Hepatocyte (in vitro differentiated cells): ENCODE results near the gene TENT5D. TPM values are rescaled to one million over a fixed set of nuclear protein-coding genes. Genes with fewer than 3 reads are reported as not detected.
"Not testable (repeated sequence)": the region's sequence is repeated elsewhere in the genome, so short reads cannot be mapped to it uniquely, and the experiment has no call there.

Source experiments
- DNase-seq: peaks from one replicate; pipeline ENCODE4 v3.0.0-alpha.2; 2016; ENCODE audit warnings: low spot score
- H2AFZ ChIP-seq: fragments of 200-600 bp; sonication (generic); 2 replicates; pipeline ENCODE4 v1.6.0; 2016; ENCODE audit warnings: antibody characterized with exemption, mild to moderate bottlenecking
- H3K27ac ChIP-seq: fragments of 200-600 bp; sonication (generic); 2 replicates; pipeline ENCODE4 v1.5.1; 2016; ENCODE audit warnings: mild to moderate bottlenecking
- H3K27me3 ChIP-seq: fragments of 200-600 bp; sonication (generic); 2 replicates; pipeline ENCODE4 v1.6.1; 2016
- H3K36me3 ChIP-seq: fragments of 200-600 bp; sonication (generic); replicated peaks from 2 replicates; pipeline ENCODE4 v1.5.1; 2016; ENCODE audit warnings: low read depth; ENCODE audit not compliant: insufficient read depth
- H3K4me1 ChIP-seq: fragments of 200-600 bp; sonication (generic); 2 replicates; pipeline ENCODE4 v1.5.1; 2016; ENCODE audit warnings: mild to moderate bottlenecking, moderate library complexity; ENCODE audit not compliant: insufficient read depth
- H3K4me2 ChIP-seq: fragments of 200-600 bp; sonication (generic); 2 replicates; pipeline ENCODE4 v1.6.0; 2016
- H3K4me3 ChIP-seq: fragments of 200-600 bp; sonication (generic); 2 replicates; pipeline ENCODE4 v1.5.1; 2016; ENCODE audit warnings: mild to moderate bottlenecking
- H3K79me2 ChIP-seq: fragments of 200-600 bp; sonication (generic); 2 replicates; pipeline ENCODE4 v1.6.0; 2017; ENCODE audit warnings: mild to moderate bottlenecking
- H3K9me2 ChIP-seq: fragments of 200-600 bp; sonication (generic); replicated peaks from 2 replicates; pipeline ENCODE4 v1.6.0; 2017; ENCODE audit warnings: mild to moderate bottlenecking; ENCODE audit not compliant: insufficient read depth
- H3K9me3 ChIP-seq: fragments of 200-600 bp; sonication (generic); 2 replicates; pipeline ENCODE4 v1.5.1; 2016; ENCODE audit warnings: low read depth, mild to moderate bottlenecking
- H4K20me1 ChIP-seq: fragments of 200-600 bp; sonication (generic); 2 replicates; pipeline ENCODE4 v1.6.0; 2016; ENCODE audit warnings: mild to moderate bottlenecking; ENCODE audit not compliant: insufficient read depth, poor library complexity, severe bottlenecking
- CTCF ChIP-seq: fragments of 200-600 bp; sonication (generic); IDR thresholded peaks from 2 replicates; pipeline ENCODE4 v1.5.1; 2016; ENCODE audit warnings: antibody characterized with exemption, mild to moderate bottlenecking; ENCODE audit not compliant: poor library complexity
- EZH2 ChIP-seq: fragments of 200-600 bp; sonication (generic); IDR thresholded peaks from 2 replicates; pipeline ENCODE4 v1.6.1; 2016; ENCODE audit warnings: antibody characterized with exemption, mild to moderate bottlenecking, borderline replicate concordance
- EZH2phosphoT487 ChIP-seq: fragments of 200-600 bp; sonication (generic); IDR thresholded peaks from one replicate; pipeline ENCODE4 v1.6.1; 2018; ENCODE audit warnings: antibody characterized with exemption, mild to moderate bottlenecking, low read depth, moderate library complexity; ENCODE audit not compliant: unreplicated experiment, severe bottlenecking
- WGBS: methylation state at CpG from one replicate; pipeline ENCODE4 v1.1.6; 2016; ENCODE audit warnings: low lambda C conversion rate; ENCODE audit errors: missing lambda C conversion rate; 5-methylcytosine and 5-hydroxymethylcytosine counted together
- polyA plus RNA-seq: library from polyadenylated mRNA; unstranded; fragments of >200 nt; fragmentation: Nextera tagmentation; extraction: Ambion mirVana; gene quantifications from 2 replicates; pipeline ENCODE4 v1.2.1, GENCODE V29; 2016
- total RNA-seq: library from RNA; depleted of rRNA; stranded (reverse); fragments of >200 nt; gene quantifications from 2 replicates; pipeline ENCODE4 v1.2.3, GENCODE V29; 2014

Gene TENT5D
- total and polyA plus RNA-seq, 2 experiments from 2014 or later, result 0.03 TPM; not detected in 1

- Histone ChIP-seq H3K9me2 (no peaks in the 10 kb centered on the region), H3K27me3 (no peaks in the 10 kb centered on the region), H4K20me1 (no peaks in the 10 kb centered on the region), H2AFZ (no peak overlapping the region), H3K79me2 (no peaks in the 10 kb centered on the region), H3K27ac (no peak overlapping the region), H3K9me3 (peaks cover 3% of the 10 kb centered on the region), H3K4me3 (no peak overlapping the region), H3K4me2 (no peak overlapping the region), H3K4me1 (no peaks in the 10 kb centered on the region), H3K36me3 (no peaks in the 10 kb centered on the region)
- no peak for TF ChIP-seq EZH2
- no peak for TF ChIP-seq EZH2phosphoT487
- TF ChIP-seq CTCF, result no peak
- no peak for DNase-seq
- 71% methylated on average over 3 of the region's 3 CpGs for WGBS
Measured at GRCh38 chrX:80432441-80432840, 12.2 kb downstream of the TENT5D start.

GRCh38 chrX:80432863-80433262 lies 12.6 kb downstream of the TENT5D start:
- H3K9me2 ChIP-seq, result no peaks in the 10 kb centered on the region
- H4K20me1 ChIP-seq, result no peaks in the 10 kb centered on the region
- WGBS, result 56% methylated on average over 1 of the region's 1 CpG
- H3K27ac ChIP-seq, result peak overlapping the region; percentile 9
- no peaks in the 10 kb centered on the region for H3K79me2 ChIP-seq
- peak; percentile 13 for DNase-seq
- no peaks in the 10 kb centered on the region for H3K36me3 ChIP-seq
- H2AFZ ChIP-seq, result no peak overlapping the region
- H3K4me3 ChIP-seq, result no peak overlapping the region
- no peak for TF ChIP-seq CTCF
- TF ChIP-seq EZH2, result no peak
- TF ChIP-seq EZH2phosphoT487, result no peak
- H3K27me3 ChIP-seq, result no peaks in the 10 kb centered on the region
- H3K9me3 ChIP-seq, result peaks cover 3% of the 10 kb centered on the region
- no peak overlapping the region for H3K4me2 ChIP-seq
- no peaks in the 10 kb centered on the region for H3K4me1 ChIP-seq

GRCh38 chrX:80468166-80468565 lies 47.9 kb downstream of the TENT5D start:
- not testable (repeated sequence) for H3K27me3 ChIP-seq, H3K9me3 ChIP-seq, H3K4me2 ChIP-seq, H3K27ac ChIP-seq, H3K4me3 ChIP-seq, H2AFZ ChIP-seq, H3K79me2 ChIP-seq, DNase-seq, H3K36me3 ChIP-seq, H3K9me2 ChIP-seq, H3K4me1 ChIP-seq, H4K20me1 ChIP-seq
- 76% methylated on average over 4 of the region's 4 CpGs for WGBS

GRCh38 chrX:80471582-80471981 lies 51.3 kb downstream of the TENT5D start:
- H3K79me2 ChIP-seq, result no peaks in the 10 kb centered on the region
- no peak for DNase-seq

More at GRCh38 chrX:80471582-80471981, 51.3 kb downstream of the TENT5D start:
- TF ChIP-seq EZH2, result no peak
- TF ChIP-seq EZH2phosphoT487, result no peak
- no peak for TF ChIP-seq CTCF
- H3K9me3 ChIP-seq, result no peaks in the 10 kb centered on the region
- H3K4me1 ChIP-seq, result no peaks in the 10 kb centered on the region
- no peaks in the 10 kb centered on the region for H3K36me3 ChIP-seq
- H3K4me3 ChIP-seq, result no peak overlapping the region
- no peak overlapping the region for H3K4me2 ChIP-seq
- no peaks in the 10 kb centered on the region for H3K27me3 ChIP-seq
- no peaks in the 10 kb centered on the region for H4K20me1 ChIP-seq
- H3K27ac ChIP-seq, result no peak overlapping the region
- no peaks in the 10 kb centered on the region for H3K9me2 ChIP-seq
- H2AFZ ChIP-seq, result no peak overlapping the region
